ENCODE results near the gene KPNA6.

The KPNA6 gene

DNA sequence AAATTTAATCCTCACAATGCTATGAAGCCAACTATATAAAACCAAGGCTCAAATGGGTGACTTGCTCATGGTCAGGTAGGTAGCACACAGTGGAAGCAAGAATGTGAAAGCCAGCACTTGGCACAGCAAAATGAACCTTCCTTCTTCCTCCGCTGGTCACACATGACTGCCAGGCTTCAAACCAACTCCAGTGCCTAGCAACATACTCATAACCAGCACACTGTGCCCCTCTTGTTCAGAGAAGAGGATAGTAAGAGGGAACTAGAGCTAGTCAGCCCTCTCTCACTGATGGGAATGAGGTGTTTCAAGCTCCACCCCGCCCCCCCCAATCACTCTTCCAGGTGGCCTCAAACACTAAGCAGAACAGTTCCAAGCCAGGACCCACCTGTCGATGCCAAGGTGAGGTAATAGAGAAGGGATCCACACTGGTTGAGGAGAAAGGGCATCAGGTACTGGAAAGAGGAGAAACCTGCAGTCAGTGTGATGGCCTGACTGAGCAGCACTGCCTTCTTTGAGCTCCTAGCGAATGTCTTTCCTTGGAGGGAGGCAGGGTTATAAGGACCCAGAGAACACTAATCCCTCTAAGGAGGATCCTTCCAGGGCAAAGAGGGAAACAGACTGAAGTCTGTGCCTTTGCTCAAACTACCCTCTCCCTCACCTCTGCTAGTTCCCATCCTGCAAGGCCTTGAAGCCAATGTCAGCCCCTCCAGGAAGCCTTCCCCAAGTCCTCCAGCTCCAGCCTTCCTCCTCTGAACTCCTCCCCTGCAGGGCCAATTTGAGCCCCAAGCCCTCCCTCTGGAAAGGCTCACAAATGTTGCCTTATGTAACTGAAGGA lies 113.1 kb downstream of the KPNA6 start:
- Histone ChIP-seq H2AFZ (ENCODE audit: low read depth, low read length, severe bottlenecking) (no peak overlapping the region), H3K9ac (ENCODE audit: low read length) (peak overlapping the region; percentile 94), H3K9me2 (replicated peaks; ENCODE audit: insufficient read depth, low read length) (no peaks in the 10 kb centered on the region), H3K4me3 (ENCODE audit: insufficient read depth, low read length, poor library complexity, severe bottlenecking) (peak overlapping the region; percentile 99), H3K27me3 (ENCODE audit: low read length) (no peaks in the 10 kb centered on the region), H3K4me2 (ENCODE audit: low read depth, low read length, poor library complexity, severe bottlenecking) (peak overlapping the region; percentile 98), H3K79me2 (ENCODE audit: insufficient read depth, low read length) (peaks cover 22% of the 10 kb centered on the region), H4K20me1 (ENCODE audit: low read depth, low read length) (no peaks in the 10 kb centered on the region), H3K36me3 (ENCODE audit: low read length) (no peaks in the 10 kb centered on the region), H3F3A (ENCODE audit: insufficient read depth) (no peaks in the 10 kb centered on the region), H3K9me3 (ENCODE audit: insufficient read depth, low read length) (no peaks in the 10 kb centered on the region), H3K27ac (ENCODE audit: low read depth, low read length) (no peak overlapping the region)
- TF ChIP-seq EZH2phosphoT487 (conservative IDR thresholded peaks at IDR 0.05; ENCODE audit: low read length): no peak
- TF ChIP-seq, protein P1, sequence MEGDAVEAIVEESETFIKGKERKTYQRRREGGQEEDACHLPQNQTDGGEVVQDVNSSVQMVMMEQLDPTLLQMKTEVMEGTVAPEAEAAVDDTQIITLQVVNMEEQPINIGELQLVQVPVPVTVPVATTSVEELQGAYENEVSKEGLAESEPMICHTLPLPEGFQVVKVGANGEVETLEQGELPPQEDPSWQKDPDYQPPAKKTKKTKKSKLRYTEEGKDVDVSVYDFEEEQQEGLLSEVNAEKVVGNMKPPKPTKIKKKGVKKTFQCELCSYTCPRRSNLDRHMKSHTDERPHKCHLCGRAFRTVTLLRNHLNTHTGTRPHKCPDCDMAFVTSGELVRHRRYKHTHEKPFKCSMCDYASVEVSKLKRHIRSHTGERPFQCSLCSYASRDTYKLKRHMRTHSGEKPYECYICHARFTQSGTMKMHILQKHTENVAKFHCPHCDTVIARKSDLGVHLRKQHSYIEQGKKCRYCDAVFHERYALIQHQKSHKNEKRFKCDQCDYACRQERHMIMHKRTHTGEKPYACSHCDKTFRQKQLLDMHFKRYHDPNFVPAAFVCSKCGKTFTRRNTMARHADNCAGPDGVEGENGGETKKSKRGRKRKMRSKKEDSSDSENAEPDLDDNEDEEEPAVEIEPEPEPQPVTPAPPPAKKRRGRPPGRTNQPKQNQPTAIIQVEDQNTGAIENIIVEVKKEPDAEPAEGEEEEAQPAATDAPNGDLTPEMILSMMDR (IDR thresholded peaks at IDR 0.05; ENCODE audit: insufficient read depth, low read length, poor library complexity, severe bottlenecking): no peak

DNA sequence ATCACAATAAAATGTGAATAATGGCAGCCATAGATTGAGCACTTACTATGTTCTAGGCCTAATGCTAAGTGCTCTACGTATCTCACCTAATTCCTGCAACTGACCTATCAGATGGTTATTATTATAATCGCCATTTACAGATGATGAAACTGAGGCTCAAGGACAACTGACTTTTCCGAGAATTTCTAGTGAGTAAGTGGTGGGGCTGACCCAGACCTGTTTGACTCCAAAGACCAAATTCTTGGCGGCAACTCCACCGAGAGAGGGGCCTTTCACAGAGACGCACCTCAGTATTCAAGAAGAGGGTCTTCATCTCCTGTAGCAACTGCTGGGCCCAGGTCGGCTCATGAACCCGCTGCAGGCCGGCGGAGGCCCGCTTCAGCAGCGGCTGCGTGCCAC lies 113.7 kb downstream of the KPNA6 start:
- Histone ChIP-seq H3K9ac (ENCODE audit: low read length) (peak overlapping the region; percentile 94), H3K27ac (ENCODE audit: low read depth, low read length) (no peak overlapping the region), H4K20me1 (ENCODE audit: low read depth, low read length) (no peaks in the 10 kb centered on the region), H3K9me3 (ENCODE audit: insufficient read depth, low read length) (no peaks in the 10 kb centered on the region), H3K79me2 (ENCODE audit: insufficient read depth, low read length) (peaks cover 22% of the 10 kb centered on the region), H3K9me2 (replicated peaks; ENCODE audit: insufficient read depth, low read length) (no peaks in the 10 kb centered on the region), H3K4me2 (ENCODE audit: low read depth, low read length, poor library complexity, severe bottlenecking) (peak overlapping the region; percentile 98), H3K27me3 (ENCODE audit: low read length) (no peaks in the 10 kb centered on the region), H3K4me3 (ENCODE audit: insufficient read depth, low read length, poor library complexity, severe bottlenecking) (peak overlapping the region; percentile 99), H3K36me3 (ENCODE audit: low read length) (no peaks in the 10 kb centered on the region), H3F3A (ENCODE audit: insufficient read depth) (no peaks in the 10 kb centered on the region), H2AFZ (ENCODE audit: low read depth, low read length, severe bottlenecking) (peak overlapping the region; percentile 91)
- no peak for TF ChIP-seq EZH2phosphoT487 (conservative IDR thresholded peaks at IDR 0.05; ENCODE audit: low read length)
- TF ChIP-seq, protein P1 (IDR thresholded peaks at IDR 0.05; ENCODE audit: insufficient read depth, low read length, poor library complexity, severe bottlenecking): no peak

DNA sequence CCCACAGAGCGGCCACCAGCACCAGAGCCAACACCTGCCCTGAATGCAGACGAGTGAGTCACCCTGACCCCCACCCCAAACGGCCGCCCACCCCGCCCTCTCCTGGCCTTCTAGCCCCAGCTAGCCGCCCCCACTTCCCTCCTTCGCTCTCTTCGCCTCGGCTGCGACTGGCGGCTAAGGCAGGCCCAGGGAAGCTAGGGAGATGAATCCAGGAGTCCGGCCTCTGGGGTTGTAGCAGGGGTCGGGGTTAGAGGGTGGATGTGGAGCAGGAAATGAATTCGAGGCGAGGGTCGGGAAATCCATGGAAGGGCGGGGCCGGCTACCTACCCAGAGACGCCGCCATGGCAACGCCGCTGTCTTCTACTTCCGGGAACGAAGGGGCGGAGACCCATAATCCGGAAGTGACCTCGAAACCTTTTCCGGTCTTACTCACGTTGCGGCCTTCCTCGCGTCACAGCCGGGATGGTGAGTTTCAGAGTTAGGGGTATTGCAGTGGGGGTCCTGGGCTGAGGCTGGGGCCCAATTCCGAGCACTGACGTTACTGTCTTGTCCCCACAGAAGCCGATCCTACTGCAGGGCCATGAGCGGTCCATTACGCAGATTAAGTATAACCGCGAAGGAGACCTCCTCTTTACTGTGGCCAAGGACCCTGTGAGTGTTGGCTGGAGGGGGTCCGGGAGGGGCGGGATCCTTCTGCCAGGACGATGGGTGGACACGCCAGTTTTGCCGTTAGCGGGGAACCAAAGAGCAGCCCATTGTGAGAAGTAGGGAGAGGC lies 114.3 kb downstream of the KPNA6 start, which contains the start of the genes EIF3I and TMEM234:
EIF3I (plus strand) TSS at position 428 of the 776 bp plus-strand sequence; CDS start at position 463, 35 bp downstream.
TMEM234 (minus strand) TSS at position 374 of the 776 bp plus-strand sequence; CDS start at position 343, 31 bp downstream.
- H3K79me2 ChIP-seq (ENCODE audit: insufficient read depth, low read length): peaks cover 22% of the 10 kb centered on the region
- 0 out of 2 replicates have a peak within 1 kb of the TSS, but pooled peaks have one; percentile 40 for H3K27ac ChIP-seq (ENCODE audit: low read depth, low read length)

More for the DNA sequence above, 114.3 kb downstream of the KPNA6 start, which contains the start of the genes EIF3I and TMEM234:
- Histone ChIP-seq H3K4me3 (ENCODE audit: insufficient read depth, low read length, poor library complexity, severe bottlenecking) (peak within 1 kb of the TSS; percentile 99), H3K27me3 (ENCODE audit: low read length) (no peaks in the 10 kb centered on the region), H3K9me3 (ENCODE audit: insufficient read depth, low read length) (no peaks in the 10 kb centered on the region), H3K36me3 (ENCODE audit: low read length) (no peaks in the 10 kb centered on the region), H2AFZ (ENCODE audit: low read depth, low read length, severe bottlenecking) (peak within 1 kb of the TSS; percentile 91), H3K4me2 (ENCODE audit: low read depth, low read length, poor library complexity, severe bottlenecking) (peak within 1 kb of the TSS; percentile 98), H3K9ac (ENCODE audit: low read length) (peak within 1 kb of the TSS; percentile 94), H3K9me2 (replicated peaks; ENCODE audit: insufficient read depth, low read length) (no peaks in the 10 kb centered on the region), H4K20me1 (ENCODE audit: low read depth, low read length) (no peaks in the 10 kb centered on the region), H3F3A (ENCODE audit: insufficient read depth) (no peaks in the 10 kb centered on the region)
- TF ChIP-seq, protein P1 (IDR thresholded peaks at IDR 0.05; ENCODE audit: insufficient read depth, low read length, poor library complexity, severe bottlenecking): no peak
- TF ChIP-seq EZH2phosphoT487 (conservative IDR thresholded peaks at IDR 0.05; ENCODE audit: low read length): no peak

Data from SU-DHL-6 (cell line).